Measurements from ENCODE around the gene ADAM12. TPM values are rescaled to one million over a fixed set of nuclear protein-coding genes. Genes with fewer than 3 reads are reported as not detected.
A peak's percentile ranks its signal among the peaks of the same experiment; 100 is the strongest.

The ADAM12 gene
- total RNA-seq, 1 experiment from 2014 or later = not detected

DNA sequence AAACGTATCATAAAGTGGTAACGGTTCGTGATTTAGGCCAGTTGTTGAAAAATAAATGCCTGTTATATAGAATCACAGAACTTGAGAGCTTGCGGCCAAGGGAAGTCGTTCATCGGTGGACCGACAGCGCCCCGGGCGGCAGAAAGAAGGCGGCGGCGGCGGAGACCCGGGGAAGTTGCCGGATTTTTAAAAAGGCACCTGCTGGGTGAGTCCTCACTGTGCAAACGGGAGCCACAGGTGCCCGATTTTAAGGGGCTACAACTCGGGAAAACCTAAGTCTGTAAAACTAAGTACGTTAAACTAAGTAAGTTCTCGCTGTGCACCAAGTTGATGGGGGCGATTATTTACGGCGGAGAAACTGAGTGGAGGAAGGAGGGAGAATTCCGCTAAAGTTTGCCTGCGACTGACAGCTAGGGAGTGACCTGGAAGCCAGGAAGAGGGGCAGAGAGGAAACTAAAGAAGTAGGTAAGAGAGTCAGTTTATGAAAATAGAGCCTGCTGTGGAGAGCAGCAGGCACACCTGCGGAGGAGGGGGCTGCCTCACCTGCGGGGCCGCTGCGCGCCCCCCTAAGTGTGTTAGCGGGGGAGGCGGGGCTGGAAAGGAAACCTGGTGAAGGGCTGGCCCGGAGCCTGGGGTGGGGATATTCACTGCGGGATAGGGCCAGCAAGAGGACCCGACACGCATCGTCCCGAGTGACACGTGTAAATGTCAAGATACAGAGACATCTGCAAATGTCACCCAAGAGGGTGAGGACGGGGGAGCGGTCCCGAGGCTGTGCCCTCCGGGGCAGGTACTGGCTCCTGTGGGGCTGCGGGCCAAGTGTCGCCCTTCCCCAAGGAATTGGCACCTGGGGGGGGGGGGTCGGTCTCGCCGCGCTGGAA lies 996 bp downstream of the ADAM12 start:
- ATAC-seq = peak; percentile 70
- no peaks in the 10 kb centered on the region for H3K36me3 ChIP-seq (ENCODE audit: control insufficient read depth in 1 of 2, insufficient read depth in 2 of 2, low read length in 2 of 2)
- H3K27ac ChIP-seq (ENCODE audit: low read depth, low read length) = no peak overlapping the region
- H3K4me1 ChIP-seq (ENCODE audit: control insufficient read depth in 1 of 2, insufficient read depth in 2 of 2, low read length in 2 of 2) = no peaks in the 10 kb centered on the region
- H3K9me3 ChIP-seq (ENCODE audit: control insufficient read depth in 1 of 2, insufficient read depth in 1 of 2, low read depth in 1 of 2, low read length in 2 of 2) = no peaks in the 10 kb centered on the region
- no peaks in the 10 kb centered on the region for H3K9me2 ChIP-seq (ENCODE audit: insufficient read depth)
- ChIA-PET POLR2A (no interaction called here), RAD21 (ENCODE audit: low non-redundant PET in 1 of 2, low total read pairs in 2 of 2, uncharacterized antibody in 2 of 2, unreplicated experiment in 2 of 2) (no interaction called here), CTCF (interaction anchor here (1.0 to 1.3 kb wide), 2 partner anchors 8 to 453 kb away, joined by 3 read pairs; no protein-coding TSS in a partner anchor)
- H3K4me2 ChIP-seq (ENCODE audit: low read length) = no peak overlapping the region
- BruUV-seq (replicated peaks) = no TSS peak
- no peak overlapping the region for H3K4me3 ChIP-seq (replicated peaks in 1 of 2; ENCODE audit: low read depth in 1 of 2, low read length in 2 of 2)
- intact Hi-C loops (cut with micrococcal nuclease) = loop anchor here (5.0 kb wide), 2 partner anchors 405 to 645 kb away; no protein-coding TSS in a partner anchor
- H3K27me3 ChIP-seq (ENCODE audit: insufficient read depth, low read length) = peaks cover 25% of the 10 kb centered on the region; the same call in 1 of the 2 replicates
- H2AFZ ChIP-seq (ENCODE audit: low read depth, low read length, poor library complexity, severe bottlenecking) = no peak overlapping the region
- no peak overlapping the region for H3K9ac ChIP-seq (ENCODE audit: low read length)
- DNase-seq (ENCODE audit: low read depth, low spot score) = no peak
- no peaks in the 10 kb centered on the region for H4K20me1 ChIP-seq (ENCODE audit: insufficient read depth)
- TF ChIP-seq CTCF (IDR thresholded peaks at IDR 0.05 in 2 of 3, conservative IDR thresholded peaks at IDR 0.05 in 1 of 3; ENCODE audit: borderline replicate concordance in 1 of 3, insufficient read depth in 1 of 3, low read depth in 2 of 3, low read length in 2 of 3) = peak; percentile 24 to 54 (median 40); a peak in 4 of 6 replicates
- TF ChIP-seq, protein P1, sequence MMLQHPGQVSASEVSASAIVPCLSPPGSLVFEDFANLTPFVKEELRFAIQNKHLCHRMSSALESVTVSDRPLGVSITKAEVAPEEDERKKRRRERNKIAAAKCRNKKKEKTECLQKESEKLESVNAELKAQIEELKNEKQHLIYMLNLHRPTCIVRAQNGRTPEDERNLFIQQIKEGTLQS (IDR thresholded peaks at IDR 0.05) = no peak
- peak; percentile 55 for TF ChIP-seq RAD21 (IDR thresholded peaks at IDR 0.05; ENCODE audit: low read depth)
- no peaks in the 10 kb centered on the region for H3K79me2 ChIP-seq (ENCODE audit: insufficient read depth, low read length)

DNA sequence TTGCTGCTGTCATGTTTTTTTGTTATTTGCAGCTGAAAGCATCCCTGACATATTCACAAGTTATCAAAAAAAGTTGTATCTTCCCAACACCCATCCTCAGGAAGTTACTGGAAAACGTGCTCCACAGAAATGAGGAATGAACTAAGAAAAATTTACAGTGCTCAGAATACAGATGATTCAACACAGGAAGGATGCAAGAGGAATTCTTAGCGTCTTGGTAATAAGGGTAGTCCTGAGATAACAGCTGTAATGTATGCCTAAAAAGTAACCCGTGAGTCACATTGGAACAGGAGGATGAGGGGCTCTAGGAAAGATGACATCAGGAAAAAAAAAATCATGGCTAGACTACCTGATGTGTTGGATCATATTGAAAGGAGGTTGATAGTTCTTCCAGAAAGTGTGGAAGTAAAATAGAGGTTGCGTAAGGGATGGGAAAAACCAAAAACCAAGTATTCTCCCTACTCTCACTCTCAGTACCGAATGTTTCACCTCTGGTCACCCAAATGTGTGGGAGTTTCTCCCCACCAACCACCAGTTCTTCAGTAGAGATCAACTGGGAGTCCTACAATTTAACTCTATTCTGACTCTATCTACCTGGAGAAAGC lies 3.9 kb downstream of the ADAM12 start:
- ChIA-PET POLR2A (no interaction called here), CTCF (no interaction called here), RAD21 (ENCODE audit: low non-redundant PET in 1 of 2, low total read pairs in 2 of 2, uncharacterized antibody in 2 of 2, unreplicated experiment in 2 of 2) (no interaction called here)
- Histone ChIP-seq H3K4me3 (replicated peaks in 1 of 2; ENCODE audit: low read depth in 1 of 2, low read length in 2 of 2) (no peak overlapping the region), H4K20me1 (ENCODE audit: insufficient read depth) (no peaks in the 10 kb centered on the region), H3K4me2 (ENCODE audit: low read length) (no peak overlapping the region), H3K27ac (ENCODE audit: low read depth, low read length) (no peak overlapping the region), H3K4me1 (ENCODE audit: control insufficient read depth in 1 of 2, insufficient read depth in 2 of 2, low read length in 2 of 2) (no peaks in the 10 kb centered on the region), H3K9ac (ENCODE audit: low read length) (no peak overlapping the region), H3K27me3 (ENCODE audit: insufficient read depth, low read length) (peaks cover 8% of the 10 kb centered on the region; the same call in 1 of the 2 replicates), H3K9me2 (ENCODE audit: insufficient read depth) (no peaks in the 10 kb centered on the region), H3K79me2 (ENCODE audit: insufficient read depth, low read length) (no peaks in the 10 kb centered on the region), H3K9me3 (ENCODE audit: control insufficient read depth in 1 of 2, insufficient read depth in 1 of 2, low read depth in 1 of 2, low read length in 2 of 2) (no peaks in the 10 kb centered on the region), H3K36me3 (ENCODE audit: control insufficient read depth in 1 of 2, insufficient read depth in 2 of 2, low read length in 2 of 2) (no peaks in the 10 kb centered on the region), H2AFZ (ENCODE audit: low read depth, low read length, poor library complexity, severe bottlenecking) (no peak overlapping the region)
- DNase-seq (ENCODE audit: low read depth, low spot score) (no peak), ATAC-seq (no peak)
- no TSS peak for BruUV-seq (replicated peaks)
- TF ChIP-seq EGR1 (IDR thresholded peaks at IDR 0.05; ENCODE audit: low read depth) (no peak), CBX3 (IDR thresholded peaks at IDR 0.05; ENCODE audit: low read depth) (no peak), CEBPB (IDR thresholded peaks at IDR 0.05; ENCODE audit: low read depth) (no peak), SP1 (IDR thresholded peaks at IDR 0.05; ENCODE audit: low read depth) (no peak)
- intact Hi-C loops (cut with micrococcal nuclease) = no loop called here
